HG03520 (cell line): ENCODE results near the gene SLC25A5.
"Not testable (repeated sequence)": the region's sequence is repeated elsewhere in the genome, so short reads cannot be mapped to it uniquely, and the experiment has no call there.

Source experiments
- ATAC-seq: cut with Tn5 transposase; IDR thresholded peaks from one replicate; pipeline ENCODE4 v1.9.1; 2021; ENCODE audit warnings: mild to moderate bottlenecking, moderate library complexity; ENCODE audit not compliant: unreplicated experiment

Gene SLC25A5

DNA sequence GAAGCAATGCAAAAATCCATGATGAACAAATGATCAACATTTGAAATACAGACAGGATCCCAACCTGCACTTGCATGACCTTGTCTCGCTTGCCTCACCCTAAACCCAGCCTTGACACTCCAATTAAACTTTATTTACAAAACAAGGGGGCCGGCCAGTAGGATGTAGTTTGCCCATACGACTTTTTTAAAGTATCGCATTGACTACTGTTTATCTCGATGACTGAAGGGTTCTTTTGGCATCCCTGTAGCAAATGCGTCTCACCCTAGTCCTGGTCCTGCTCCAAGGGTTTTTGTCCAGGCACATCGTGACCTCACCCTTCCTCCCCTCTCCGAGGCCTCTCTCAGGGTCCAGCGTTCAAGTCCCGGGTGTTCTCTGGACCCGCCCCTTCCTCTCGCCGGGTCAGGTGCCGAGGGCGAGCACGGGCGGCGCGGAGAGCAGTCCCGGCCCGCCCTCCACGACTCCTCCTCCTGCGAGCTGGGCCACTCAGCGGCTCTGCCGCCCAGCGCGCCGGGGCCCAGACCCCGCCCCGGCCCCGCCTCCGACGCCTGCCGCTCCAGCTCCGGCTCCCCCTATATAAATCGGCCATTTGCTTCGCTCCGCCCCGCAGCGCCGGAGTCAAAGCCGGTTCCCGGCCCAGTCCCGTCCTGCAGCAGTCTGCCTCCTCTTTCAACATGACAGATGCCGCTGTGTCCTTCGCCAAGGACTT is at the start of gene SLC25A5:
TSS of gene SLC25A5 (plus strand) at position 603 of the 709 bp plus-strand sequence. CDS start at position 675, 72 bp downstream.
- ATAC-seq = peak; percentile 83

DNA sequence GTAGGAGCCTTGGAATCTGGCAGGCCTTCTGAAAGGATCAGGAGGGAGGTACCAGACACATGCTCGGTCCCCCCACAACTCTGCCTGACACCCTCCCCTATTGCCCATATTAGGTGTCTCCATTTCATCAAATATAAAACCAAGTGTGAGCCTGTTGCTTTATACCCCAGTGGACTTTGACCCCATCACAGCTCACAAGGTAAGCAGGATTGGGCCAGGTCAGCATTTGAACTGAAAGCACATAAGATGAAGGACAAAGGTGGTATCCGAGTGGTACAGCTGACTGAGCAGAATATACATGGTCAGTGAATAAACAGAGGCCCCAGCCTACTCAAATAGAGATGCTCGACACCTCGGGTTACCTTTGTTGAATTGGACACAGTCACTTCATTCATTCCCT is 49.1 kb upstream of the SLC25A5 start:
- no peak for ATAC-seq

- ATAC-seq = no peak
Observed at GRCh38 chrX:119419898-119420297, 48.3 kb upstream of the SLC25A5 start.

DNA sequence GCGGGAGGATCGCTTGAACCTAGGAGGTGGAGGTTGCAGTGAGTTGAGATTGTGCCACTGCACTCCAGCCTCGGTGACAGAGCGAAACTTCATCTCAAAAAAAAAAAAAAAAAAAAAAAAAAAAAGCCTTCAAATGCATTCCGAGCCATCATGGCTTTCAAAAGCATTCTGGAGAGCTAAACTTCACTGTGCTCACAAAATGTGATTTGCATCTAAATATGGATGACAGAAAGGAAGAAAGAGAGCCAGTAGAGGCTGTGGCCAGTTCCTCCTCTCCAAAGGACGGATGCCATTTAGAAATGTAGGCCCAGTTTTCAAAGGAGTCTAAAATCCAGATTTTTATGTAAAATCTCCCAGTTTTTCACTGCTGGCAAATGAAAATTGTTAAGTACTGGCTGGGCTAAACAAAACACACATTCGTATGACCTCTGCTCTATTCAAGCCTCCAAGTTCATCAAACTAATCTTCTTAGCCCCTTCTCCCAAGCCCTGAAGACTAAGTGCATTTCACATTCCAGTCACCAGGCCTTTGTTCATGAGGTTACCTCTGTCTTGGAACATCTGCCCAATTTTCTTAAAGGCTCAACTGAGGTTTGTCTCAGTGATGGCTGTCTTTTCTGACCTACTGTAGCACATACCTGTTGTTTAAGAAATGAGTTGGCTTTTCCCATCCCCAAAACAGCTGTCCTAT is 47.1 kb upstream of the SLC25A5 start:
- ATAC-seq = no peak

DNA sequence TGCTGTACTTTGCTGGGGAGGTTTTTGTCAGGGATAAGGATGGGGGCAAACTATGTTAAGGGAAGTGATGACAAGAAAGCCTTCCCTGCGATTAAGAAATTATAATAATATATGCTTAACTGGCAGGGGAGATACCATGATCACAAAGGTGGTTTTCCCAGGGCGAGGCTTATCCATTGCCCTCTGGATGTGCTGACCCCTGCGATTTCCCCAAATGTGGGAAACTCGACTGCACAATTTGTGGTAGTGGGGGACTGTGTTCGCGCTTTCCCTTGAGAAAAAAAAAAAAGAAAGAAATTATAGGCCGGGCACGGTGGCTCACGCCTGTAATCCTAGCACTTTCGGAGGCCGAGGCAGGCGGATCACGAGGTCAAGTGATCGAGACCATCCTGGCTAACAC is 44.6 kb upstream of the SLC25A5 start:
- ATAC-seq = no peak

DNA sequence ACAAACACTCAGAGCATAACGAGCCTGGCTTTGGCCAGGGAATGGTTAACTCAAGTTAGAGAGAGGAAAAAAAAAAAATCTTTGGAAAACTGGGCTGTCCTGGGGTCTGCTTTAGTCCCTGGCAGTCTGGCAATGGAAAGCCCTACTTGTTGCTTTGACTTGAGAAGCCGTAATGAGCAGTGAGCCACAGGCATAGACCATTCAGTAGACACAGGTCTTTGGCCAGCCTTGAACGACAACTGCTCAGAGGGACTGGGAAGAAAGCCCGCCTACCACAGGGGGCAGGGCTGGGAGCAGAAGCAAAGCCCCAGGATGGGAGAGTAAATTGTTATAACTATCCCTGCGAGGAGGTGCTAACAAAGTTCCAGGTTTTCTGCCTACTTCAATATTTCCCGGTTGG is 43.2 kb upstream of the SLC25A5 start:
- ATAC-seq = no peak

GRCh38 chrX:119427024-119427794 is 41.0 kb upstream of the SLC25A5 start:
- no peak for ATAC-seq

GRCh38 chrX:119427795-119428185 is 40.5 kb upstream of the SLC25A5 start:
- ATAC-seq = no peak

- no peak for ATAC-seq
Observed at GRCh38 chrX:119429471-119429870, 38.8 kb upstream of the SLC25A5 start.

DNA sequence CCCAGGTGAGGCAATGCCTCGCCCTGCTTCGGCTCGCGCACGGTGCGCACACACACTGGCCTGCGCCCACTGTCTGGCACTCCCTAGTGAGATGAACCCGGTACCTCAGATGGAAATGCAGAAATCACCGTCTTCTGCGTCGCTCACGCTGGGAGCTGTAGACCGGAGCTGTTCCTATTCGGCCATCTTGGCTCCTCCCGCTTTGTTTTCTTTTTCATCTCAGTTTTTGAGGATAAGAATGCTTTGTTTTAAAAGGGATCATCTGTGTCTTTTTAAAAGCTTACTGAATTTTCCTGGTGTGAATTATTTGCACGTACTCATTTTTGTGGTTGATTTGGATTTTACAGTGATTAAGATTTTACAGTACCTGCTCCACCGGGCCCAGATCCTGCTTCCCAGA is 26.9 kb upstream of the SLC25A5 start:
- ATAC-seq = not testable (repeated sequence)

GRCh38 chrX:119442286-119442685 is 26.0 kb upstream of the SLC25A5 start:
- no peak for ATAC-seq

GRCh38 chrX:119453202-119453601 is 15.0 kb upstream of the SLC25A5 start:
- ATAC-seq = no peak

DNA sequence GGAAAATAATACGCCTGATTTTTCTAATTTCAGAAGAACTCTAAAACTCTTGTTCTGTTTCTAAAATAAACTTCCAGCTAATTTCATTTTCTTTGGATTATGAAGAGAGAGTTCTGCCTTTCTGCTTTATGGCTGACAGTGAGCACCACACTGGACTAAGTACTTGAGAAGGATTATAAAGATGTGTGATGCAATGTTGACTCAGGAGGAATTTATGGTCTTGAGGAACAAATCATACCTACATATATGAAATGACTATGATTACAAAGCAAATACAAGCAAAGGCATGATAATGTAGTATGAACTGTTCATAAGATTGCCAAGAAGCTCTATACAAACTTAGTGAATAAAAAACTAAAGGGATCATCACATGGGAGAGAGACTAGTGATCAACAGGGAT is 13.0 kb upstream of the SLC25A5 start:
- no peak for ATAC-seq

- ATAC-seq = no peak
Observed at GRCh38 chrX:119459181-119459580, 9.1 kb upstream of the SLC25A5 start.

- ATAC-seq = no peak
Observed at GRCh38 chrX:119465555-119465954, 2.7 kb upstream of the SLC25A5 start.

GRCh38 chrX:119466970-119467369 is 1.3 kb upstream of the SLC25A5 start:
- ATAC-seq = no peak

GRCh38 chrX:119467433-119467832 is 811 bp upstream of the SLC25A5 start:
- ATAC-seq = no peak

DNA sequence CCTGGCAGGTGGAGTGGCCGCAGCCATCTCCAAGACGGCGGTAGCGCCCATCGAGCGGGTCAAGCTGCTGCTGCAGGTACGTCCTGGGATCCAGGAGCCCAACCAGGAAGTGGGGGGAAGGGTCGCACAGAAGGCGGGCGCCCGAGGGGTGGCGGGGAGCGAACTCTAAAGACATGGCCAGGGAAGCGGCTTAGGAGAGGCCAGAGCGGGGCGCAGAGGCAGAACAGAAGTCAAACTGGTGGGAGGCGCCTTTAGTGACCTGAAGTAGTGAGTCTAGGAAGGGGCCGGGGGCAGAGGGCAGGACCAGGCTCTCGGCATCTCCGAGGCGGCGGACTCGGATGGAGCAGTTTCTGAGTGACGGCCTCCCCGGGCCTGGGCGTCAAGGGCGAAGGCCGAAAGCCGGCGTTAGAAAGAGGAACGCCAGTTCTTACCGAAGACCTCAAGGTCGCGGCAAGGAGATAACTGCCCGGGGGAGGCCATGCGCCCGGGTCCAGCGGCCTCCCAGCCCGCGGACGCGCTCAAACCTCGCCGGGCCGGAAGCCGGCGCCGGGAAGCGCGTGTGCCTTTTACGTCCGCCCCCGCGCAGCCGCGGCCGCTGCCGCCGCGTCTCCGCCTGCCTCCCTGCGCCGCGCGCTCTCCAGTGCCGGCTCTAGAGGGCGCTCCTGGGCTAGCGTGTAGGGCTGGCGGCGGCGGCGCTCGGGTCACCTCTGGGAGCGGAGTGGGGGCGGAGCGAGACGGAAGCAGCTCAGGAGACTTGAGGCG is 488 bp downstream of the SLC25A5 start:
- ATAC-seq = peak; percentile 60

DNA sequence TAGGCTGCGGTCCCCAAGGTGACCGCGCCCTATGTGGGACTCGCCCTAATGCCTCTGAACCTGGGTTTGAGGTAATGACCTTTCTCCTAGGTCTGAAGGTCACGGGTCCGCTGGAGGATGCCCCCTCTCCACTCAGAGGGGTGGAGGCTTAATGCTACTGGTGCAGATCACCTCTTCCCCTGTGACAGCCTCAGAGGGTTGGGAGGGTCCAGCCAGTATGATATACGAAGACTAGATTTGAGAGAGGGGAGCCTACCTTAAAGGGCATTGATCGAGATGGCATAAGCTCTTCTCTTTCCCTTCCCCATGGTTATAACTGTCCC is 1.0 kb downstream of the SLC25A5 start:
- ATAC-seq = no peak

DNA sequence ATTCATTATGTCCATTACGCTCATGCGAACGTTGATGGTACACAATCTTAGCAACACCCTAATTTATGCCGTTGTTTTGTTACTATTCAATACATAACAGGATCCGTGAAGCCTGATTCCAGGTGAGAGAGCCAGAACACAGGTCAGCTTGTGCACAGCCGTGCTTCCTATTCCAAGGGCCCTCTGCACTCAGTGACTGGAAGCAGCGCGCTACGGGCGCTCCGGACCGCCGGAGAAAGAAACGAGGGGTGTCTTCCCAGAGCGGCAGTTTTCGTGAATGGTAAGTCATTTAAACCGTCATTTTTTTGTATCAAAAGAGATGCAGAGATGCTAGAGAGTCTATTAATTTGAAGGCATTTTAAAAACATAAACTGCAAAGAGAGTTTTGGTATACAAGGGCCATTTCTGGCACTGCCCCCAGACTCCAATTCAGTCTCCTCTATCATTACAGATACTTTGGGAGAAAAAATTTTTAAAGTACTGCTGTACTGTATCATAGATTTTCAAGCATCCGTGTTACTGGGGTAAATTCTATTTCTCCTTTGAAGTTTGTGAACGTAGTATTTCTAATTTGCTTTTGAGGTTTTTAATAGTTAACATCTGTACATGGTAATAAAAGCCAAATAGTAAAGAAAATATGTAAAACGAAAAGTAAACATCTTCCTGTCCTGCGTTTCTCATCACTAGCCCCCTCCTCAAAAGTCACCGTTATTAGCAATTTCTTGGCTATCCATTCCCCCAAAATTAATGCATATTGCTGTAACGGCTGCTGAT is 6.6 kb downstream of the SLC25A5 start:
- no peak for ATAC-seq
